ENCODE data around the gene RBM19.

Gene RBM19

GRCh38 chr12:113852695-113853490 lies 113.2 kb downstream of the RBM19 start:
- DNase-seq = peak; percentile 65

DNA sequence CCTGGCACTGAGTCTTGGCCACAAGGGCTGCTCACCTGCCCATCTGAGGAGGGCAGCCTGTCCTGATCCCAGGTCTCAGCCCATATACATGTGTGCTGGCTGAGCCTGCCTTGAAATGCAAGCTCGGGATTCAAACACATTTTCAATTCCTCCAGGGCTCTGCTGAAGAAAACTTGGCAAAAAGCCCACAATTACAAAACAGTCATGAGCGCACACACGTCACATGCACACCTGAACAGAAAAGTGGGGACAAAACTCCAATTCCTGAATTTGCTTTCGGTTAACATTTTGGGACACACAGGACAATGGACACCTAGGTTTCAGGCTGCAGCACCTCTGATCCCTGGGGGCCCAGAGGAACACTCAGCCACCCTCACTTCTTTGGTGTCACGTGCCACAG lies 113.9 kb downstream of the RBM19 start:
- DNase-seq = peak; percentile 52

DNA sequence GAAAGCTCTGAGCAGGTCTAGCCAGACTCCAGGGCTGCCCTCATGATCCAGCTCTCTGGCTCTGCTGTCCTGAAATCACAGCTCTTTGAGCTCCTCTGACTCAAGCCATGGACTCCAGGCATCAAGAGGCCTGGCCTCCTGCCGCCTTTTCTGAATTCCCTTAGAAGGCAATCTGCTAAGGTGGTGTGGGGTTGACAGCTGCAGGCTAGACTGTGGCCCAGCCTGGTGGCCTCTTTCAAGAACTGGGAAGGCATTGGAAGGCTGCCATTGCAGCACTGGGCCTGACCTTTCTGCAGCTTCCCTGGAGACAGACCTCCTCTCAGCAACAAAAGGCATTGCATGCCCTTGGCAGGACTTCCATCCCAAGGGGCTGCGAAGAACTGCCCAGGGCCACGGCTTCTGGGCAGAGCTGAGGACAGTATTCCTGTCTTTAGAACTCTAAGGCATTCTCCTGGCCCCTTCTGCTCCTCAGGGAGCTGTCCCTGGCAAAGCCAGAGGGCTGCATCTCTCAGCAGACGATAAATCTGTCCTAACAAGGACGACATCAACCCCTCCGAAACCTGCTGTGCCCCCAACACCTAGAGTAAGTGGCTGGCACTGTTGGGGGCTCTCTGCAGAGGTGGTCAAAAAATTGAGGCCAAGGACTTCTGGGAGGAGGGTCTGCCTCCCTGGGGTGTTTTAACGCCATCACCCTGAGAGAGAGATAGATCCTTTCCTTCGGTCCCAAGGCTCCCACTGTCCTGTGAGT lies 115.6 kb downstream of the RBM19 start:
- DNase-seq = peak; percentile 24

DNA sequence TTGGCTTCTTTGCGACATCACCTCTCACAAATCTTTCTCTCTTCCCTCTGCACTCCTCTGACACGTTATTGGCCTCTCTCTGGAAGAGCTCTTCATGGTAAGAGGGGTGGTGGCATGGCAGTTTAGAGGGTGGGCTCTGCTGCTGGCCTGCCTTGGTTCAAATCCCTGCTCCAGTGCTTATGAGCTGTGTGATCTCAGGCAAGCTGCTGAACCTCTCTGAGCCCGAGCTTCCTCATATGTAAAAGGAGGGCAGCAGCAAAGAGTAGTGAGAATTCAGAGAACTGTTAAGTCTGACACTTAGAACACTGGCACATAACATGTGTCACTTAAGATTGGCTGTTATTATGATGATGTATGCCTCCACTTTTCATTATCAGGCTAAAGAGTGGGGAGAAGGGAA lies 118.3 kb downstream of the RBM19 start:
- no peak for DNase-seq

DNA sequence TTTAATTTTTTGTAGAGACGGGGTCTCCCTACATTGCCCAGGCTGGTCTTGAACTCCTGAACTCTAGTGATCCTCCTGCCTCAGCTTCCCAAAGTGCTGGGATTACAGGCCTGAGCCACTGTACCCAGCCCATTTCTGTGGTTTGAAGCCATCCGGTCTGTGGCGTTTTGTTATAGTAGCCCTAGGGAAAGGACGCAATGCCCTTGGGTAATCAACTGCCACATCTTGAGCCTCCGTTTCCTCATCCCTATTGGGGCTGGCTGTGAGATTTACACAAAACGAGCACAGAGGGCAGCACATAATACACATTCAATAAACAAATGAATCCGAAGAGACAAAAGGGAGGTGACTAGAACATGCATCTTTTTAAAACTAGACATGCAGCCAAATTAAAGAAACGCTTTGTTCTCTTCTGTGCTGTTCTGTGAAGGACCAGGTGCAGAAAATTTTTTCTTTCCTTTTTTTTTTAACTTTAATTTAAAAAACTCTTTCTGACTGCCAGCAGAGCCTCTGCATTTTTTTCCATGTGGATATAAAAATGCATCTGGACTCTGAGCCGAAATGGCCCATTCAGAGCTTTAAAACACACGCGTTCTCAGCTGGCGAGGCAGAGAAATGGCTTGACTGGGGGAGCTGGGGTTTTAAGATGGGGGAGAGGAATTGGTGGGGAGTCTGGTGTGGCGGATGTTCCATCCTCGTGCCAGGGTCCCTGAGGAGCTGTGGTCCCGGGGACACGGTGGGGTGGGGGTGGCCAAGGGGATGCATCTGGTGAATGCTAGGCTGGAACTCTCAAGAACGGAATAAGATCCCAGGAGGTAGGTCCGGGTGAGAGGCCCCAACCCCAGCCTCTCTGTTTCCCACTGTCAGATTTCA lies 119.0 kb downstream of the RBM19 start:
- no peak for DNase-seq

GRCh38 chr12:113845900-113846674 lies 120.0 kb downstream of the RBM19 start:
- no peak for DNase-seq

DNA sequence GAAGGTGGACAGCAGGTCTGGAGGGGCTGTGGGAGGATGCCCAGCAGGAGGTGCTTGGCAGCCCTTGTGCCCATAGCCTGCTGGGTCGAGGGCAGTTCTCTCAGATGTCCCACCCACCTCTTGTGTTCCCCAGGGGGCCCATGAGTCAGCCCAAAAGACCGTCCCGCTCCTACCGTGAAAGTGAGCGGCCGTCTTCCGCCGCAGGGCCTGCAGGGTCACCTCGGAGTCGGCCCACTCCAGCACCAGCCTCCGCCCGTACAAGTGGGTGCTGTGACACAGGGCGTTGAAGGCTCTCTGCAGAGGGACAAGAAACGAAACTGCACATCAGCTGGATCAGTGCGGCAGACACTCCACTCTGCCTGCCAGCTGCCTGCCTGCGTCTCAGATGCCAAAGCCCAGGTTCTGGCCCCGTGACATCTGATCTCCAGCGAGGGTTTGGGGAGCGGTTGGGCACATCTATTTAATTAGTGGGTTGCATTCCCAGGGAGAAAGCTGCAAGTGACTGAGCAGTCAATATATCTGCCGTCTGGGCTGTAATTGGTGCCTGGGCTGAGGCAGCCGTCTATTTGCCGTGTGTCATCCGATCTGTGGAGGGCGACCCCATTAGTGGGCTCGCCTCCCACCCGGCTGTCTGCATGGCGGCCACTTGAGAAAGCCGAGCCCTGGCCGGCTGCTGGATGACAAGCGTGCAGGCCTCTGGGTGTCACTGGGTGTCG lies 121.5 kb downstream of the RBM19 start:
- DNase-seq = peak; percentile 85

GRCh38 chr12:113842699-113843098 lies 123.4 kb downstream of the RBM19 start:
- no peak for DNase-seq

- no peak for DNase-seq
Measured at GRCh38 chr12:113841786-113842185, 124.3 kb downstream of the RBM19 start.

DNA sequence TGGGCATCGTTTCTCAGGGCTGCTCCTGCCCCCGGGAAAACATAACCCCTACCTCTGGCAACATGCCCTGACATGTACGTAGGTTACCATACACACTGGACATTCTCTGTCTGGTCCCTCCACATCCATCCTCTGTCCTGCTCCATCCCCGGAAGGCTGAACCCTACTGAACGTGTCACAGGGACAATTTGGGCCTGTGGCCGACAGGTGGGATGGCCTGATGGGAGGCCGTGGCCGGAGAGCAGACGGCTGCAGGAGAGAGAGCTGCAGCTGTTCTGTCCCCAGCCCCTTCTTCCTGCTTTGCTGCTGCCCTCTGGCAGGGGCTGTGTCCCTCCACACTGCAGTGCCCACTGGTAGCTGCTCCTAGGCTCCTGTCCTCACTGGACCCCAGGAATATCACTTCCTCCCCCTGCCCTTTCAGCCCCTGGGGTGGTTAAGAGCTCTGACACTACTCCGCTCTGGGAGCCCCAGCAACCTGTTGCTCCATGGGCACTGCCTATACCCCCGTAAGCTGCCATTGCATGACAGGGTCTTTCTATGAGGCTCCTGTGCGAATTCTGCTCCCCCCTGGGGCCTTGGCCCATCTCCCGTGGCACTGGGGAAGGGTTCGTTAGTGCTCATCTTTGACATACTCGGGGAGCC lies 125.6 kb downstream of the RBM19 start:
- no peak for DNase-seq

- DNase-seq = no peak
Measured at GRCh38 chr12:113838896-113839295, 127.2 kb downstream of the RBM19 start.

DNA sequence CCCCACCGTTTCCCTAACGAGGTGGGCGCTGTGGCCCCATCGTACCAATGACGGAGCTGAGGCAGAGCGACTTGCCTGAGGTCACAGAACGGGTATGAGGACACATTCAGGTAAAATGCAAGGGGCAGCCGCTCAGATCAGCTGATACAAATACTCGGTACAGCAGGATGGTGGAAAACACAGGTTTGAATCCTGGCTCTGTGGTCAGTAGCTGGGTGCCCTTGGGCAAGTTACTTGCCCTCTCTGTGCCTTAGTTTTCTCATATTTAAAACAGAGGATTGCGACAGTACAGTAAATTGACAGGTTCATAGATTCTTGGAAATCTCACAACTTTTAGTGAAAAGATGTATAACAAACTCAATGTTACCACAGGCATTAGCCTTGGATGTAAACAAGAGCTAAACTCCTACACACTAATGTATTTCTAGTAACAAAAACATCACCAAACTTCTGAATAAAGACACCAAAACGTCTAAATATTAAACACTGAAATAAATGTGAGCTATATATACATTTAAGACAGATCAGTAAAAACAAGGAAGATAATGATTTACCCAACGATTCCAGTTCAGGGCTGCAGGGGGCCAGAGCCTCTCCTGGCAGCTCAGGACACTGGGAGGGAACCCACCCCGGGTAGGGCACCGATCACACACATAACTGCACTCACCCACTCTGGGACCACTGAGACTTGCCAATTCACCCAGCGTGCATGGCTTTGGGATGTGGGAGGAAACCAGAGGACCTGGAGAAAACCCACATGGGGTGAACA lies 128.4 kb downstream of the RBM19 start:
- DNase-seq = no peak

DNA sequence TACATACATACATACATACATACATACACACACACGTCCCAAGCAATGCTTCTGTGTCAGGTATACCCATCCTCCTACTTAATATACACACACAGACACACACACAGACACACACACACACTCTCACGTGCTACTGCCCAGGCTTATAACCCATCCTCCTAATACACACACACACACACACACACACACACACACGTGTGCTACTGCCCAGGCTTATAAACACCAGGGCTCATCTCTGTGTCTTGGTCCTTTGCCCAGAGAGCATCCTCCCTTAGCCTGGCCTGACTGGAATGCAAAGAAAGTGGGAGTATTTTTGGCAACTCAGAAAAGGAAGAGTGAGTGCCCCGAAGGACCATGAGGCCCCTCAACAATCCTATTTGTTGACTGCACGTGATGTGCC lies 129.0 kb downstream of the RBM19 start:
- DNase-seq = no peak

DNA sequence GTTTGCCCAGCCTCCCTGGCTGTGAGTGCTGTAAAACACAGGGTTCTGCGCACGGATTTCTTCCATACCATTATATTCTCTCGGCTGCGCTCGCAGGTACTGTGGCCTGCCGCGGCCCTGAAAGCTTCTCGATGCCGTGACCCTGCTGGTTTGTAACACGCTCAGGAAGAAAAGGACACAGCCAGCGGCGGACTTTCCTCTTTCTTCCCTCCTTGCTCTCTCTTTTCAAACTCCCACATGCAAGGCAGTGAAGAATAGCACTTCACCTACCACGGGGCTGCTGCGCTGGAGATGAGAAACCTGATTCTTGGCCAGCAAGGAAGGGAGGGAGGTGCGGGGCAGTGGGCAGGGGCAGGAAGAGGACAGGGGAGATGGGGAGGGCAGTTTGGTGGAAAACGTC lies 130.2 kb downstream of the RBM19 start:
- no peak for DNase-seq

GRCh38 chr12:113835433-113835832 lies 130.7 kb downstream of the RBM19 start:
- DNase-seq = no peak

DNA sequence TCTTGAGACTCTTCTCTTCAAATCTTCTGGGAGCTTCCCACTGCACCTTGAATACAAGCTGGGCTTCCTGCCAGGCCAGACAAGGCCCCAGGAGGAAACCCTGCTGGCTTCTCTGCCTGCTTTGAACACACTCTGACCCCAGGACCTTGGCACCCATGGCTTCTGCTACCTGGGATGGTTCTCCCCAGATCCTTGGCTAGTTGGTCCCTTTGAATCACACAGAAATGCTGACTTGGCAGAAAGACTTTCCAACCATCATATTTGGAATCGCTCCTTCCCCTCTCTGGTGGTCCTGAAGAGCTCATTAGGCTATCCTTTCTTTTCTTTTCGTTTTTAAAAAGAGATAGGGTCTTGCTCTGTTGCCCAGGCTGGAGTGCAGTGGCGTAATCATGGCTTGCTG lies 132.7 kb downstream of the RBM19 start:
- peak; percentile 25 for DNase-seq

DNA sequence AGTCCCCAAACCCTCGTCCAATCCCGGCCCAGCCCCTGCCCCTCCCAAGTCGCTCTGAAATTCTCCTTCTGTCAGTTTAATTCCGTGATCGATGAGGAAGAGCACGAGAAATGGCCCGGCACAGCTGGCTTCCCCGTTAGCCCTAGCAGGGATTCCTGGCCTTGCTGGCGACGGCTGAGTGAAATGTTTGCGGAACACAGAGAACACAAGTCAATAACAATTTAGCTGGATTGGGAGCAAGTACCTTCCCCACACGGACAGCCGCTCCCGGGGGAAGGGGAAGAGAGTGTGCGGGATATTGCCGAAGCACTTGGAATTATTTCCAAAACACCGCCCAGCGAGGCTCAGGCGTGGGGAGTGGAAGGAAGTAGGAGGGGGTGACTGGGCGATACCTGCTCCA lies 134.6 kb downstream of the RBM19 start:
- peak; percentile 47 for DNase-seq

DNA sequence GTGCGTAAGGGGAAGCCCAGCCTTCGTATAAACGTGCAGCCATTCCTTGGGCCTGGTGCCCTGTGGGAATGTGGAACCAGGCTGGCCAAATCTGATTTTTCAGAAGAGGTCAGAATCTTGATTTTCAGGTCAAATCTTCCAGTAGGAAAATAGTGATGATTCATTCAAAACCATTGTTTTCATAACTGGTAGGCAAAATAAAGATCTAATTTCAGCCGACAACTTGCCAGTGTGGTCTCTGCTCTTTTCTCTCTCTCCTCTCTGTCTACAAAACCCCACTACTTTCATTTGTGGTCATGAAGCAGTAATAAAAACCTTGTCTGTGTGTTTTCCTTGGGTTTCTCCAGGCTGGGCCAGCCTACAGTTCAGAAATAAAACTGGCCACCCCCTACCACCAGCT lies 135.1 kb downstream of the RBM19 start:
- no peak for DNase-seq

- no peak for DNase-seq
Measured at GRCh38 chr12:113829212-113829611, 136.9 kb downstream of the RBM19 start.

DNA sequence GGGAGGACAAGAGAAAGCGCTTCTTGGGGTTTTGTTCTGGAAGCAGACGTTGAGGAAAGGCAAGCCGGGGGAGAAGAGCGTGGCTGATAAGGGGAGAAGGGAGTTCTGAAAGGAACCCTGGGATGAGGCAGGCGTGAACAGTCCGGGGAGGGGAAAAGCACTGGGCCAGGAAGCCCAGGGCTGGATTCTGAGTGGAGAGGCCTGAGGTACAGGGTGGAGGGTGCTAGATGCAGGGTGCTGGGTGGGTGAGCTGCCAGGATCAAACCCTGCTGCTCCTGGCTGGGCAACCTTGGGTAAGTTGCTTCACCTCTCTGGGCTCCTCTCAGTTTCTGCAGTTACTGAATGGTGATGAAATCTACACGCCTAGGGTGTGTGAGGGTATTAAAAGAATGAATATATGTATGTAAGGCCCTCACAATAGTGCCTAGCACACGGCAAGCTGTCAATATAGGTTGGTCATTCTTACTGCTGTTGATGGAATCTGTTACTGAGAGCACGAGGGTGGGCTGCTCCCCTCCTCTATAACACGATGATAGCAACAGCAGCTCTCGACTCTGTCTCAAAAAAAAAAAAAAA lies 138.5 kb downstream of the RBM19 start:
- DNase-seq = no peak

Data from NCI-H69 (cell line).